Panc1 (cell line): Measurements from ENCODE around the gene PPIL4. TPM values are rescaled to one million over a fixed set of nuclear protein-coding genes. Genes with fewer than 3 reads are reported as not detected.

Experiments used
- ATAC-seq: fragments of 200-7000 bp; cut with Tn5 transposase; 2 replicates; pipeline ENCODE4 v1.9.1; 2020; ENCODE audit warnings: mild to moderate bottlenecking, moderate library complexity
- BruUV-seq: library from RNA; stranded (reverse); fragments of 400-500 nt; replicated peaks from 2 replicates; lab custom pipeline; 2021; lab: Mats Ljungman, UMichigan
- CTCF ChIA-PET: fragments of 300-600 bp; sonication (Branson Sonifier 250); formaldehyde crosslinking; loops from one replicate; lab custom pipeline; 2022; ENCODE audit warnings: antibody characterized with exemption; lab: Charles Lee
- POLR2A ChIA-PET: fragments of 300-600 bp; sonication (Branson Sonifier 250); formaldehyde crosslinking; loops from one replicate; lab custom pipeline; 2022; ENCODE audit warnings: antibody characterized with exemption; lab: Charles Lee
- DNase-seq: peaks from one replicate; pipeline ENCODE4 v3.0.0-alpha.2; 2010; ENCODE audit warnings: low read depth, low spot score
- H3K27ac ChIP-seq: 2 replicates; pipeline ENCODE4 v1.5.1; 2011; ENCODE audit warnings: mild to moderate bottlenecking, low read length, inconsistent platforms
- H3K27me3 ChIP-seq: fragments of 200-500 bp; sonication (Bioruptor generic); 2 replicates; pipeline ENCODE4 v1.6.0; 2014; ENCODE audit warnings: low read length, inconsistent platforms; ENCODE audit not compliant: control insufficient read depth, insufficient read depth
- H3K36me3 ChIP-seq: fragments of 200-500 bp; sonication (Bioruptor generic); 2 replicates; pipeline ENCODE4 v1.5.1; 2014; ENCODE audit warnings: inconsistent platforms, mild to moderate bottlenecking, low read length, moderate library complexity; ENCODE audit not compliant: control insufficient read depth, insufficient read depth
- H3K4me1 ChIP-seq: 2 replicates; pipeline ENCODE4 v1.5.1; 2011; ENCODE audit warnings: inconsistent platforms, mild to moderate bottlenecking, low read length, moderate library complexity; ENCODE audit not compliant: control insufficient read depth, insufficient read depth
- H3K4me3 ChIP-seq, 2 experiments: 2 replicates each; pipeline ENCODE4 v1.5.1; 2011 to 2012; ENCODE audit warnings: low read depth in 2 of 2, low read length in 2 of 2, mild to moderate bottlenecking in 2 of 2, inconsistent platforms in 1 of 2, moderate library complexity in 1 of 2
- H3K9me3 ChIP-seq: fragments of 200-500 bp; sonication (Bioruptor generic); 2 replicates; pipeline ENCODE4 v1.5.1; 2014; ENCODE audit warnings: low read depth, mild to moderate bottlenecking, inconsistent platforms, low read length, moderate library complexity; ENCODE audit not compliant: control insufficient read depth, insufficient read depth
- POLR2AphosphoS5 ChIP-seq: IDR thresholded peaks from 2 replicates; pipeline ENCODE4 v1.6.1; 2012; ENCODE audit warnings: mild to moderate bottlenecking, low read depth, low read length, moderate library complexity
- SIN3A ChIP-seq: IDR thresholded peaks from 2 replicates; pipeline ENCODE4 v1.6.1; 2012; ENCODE audit warnings: low read depth, mild to moderate bottlenecking, low read length, moderate library complexity, borderline replicate concordance; ENCODE audit not compliant: insufficient read depth
- TCF7L2 ChIP-seq: IDR thresholded peaks from 2 replicates; pipeline ENCODE4 v1.6.1; 2011; ENCODE audit warnings: mild to moderate bottlenecking, low read depth, low read length, inconsistent platforms
- in situ Hi-C: cut with HindIII; loops from 2 replicates; pipeline ENCODE4 v1.10.0; 2016; ENCODE audit warnings: low sequenced_read_pairs, low pct_unique_long_range_greater_than_20kb
- intact Hi-C: fragments of 100-400 bp; cut with micrococcal nuclease; formaldehyde crosslinking; loops from one replicate; pipeline ENCODE4 v1.10.0; 2022; ENCODE audit not compliant: unreplicated experiment
- total RNA-seq: library from RNA; stranded (reverse); gene quantifications from one replicate; pipeline ENCODE4 v1.2.1, GENCODE V29; 2021; ENCODE audit not compliant: unreplicated experiment
- TF ChIP-seq, protein P1 (sequence below), 2 experiments: IDR thresholded peaks; 2 replicates each; pipeline ENCODE4 v1.6.1; 2011 to 2012; ENCODE audit warnings: low read depth in 2 of 2, control low read depth in 1 of 2, low read length in 1 of 2, mild to moderate bottlenecking in 1 of 2, moderate library complexity in 1 of 2; ENCODE audit not compliant: insufficient read depth in 1 of 2
- TF ChIP-seq, protein P2 (sequence below): fragments of 450-650 bp; IDR thresholded peaks from 2 replicates; pipeline ENCODE4 v1.5.1; 2017; ENCODE audit warnings: mild to moderate bottlenecking

PPIL4 gene
- total RNA-seq, 1 experiment from 2014 or later, result 19.9 TPM

DNA sequence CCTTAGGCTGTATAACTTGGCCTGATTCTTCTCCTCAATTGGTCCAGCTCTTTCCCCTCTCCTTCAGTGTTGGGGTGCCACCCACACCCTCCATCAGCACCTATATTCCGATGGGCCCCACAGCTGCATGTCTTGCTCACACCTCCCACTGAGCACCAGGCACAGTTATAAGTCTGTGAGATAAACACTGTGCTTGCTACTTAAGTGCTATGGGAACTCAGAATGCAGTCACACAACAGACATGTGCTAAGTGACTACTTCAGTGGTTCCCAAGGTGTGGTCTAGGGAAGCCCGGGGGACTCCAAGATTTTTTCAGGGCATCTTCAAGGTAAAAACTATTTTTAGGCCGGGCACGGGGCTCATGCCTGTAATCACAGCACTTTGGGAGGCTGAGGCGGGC lies 68.3 kb downstream of the PPIL4 start:
- POLR2A ChIA-PET, result no interaction called here
- ATAC-seq (no peak), DNase-seq (no peak)
- in situ Hi-C loops (no loop called here), intact Hi-C loops (no loop called here)
- Histone ChIP-seq H3K9me3 (no peaks in the 10 kb centered on the region), H3K27ac (no peak overlapping the region), H3K36me3 (no peaks in the 10 kb centered on the region), H3K4me3 (no peak overlapping the region), H3K4me1 (no peaks in the 10 kb centered on the region), H3K27me3 (no peaks in the 10 kb centered on the region)
- BruUV-seq, result no TSS peak
- CTCF ChIA-PET, result no interaction called here
- TF ChIP-seq POLR2AphosphoS5, result no peak
- TF ChIP-seq TCF7L2, result no peak
- TF ChIP-seq, protein P1, sequence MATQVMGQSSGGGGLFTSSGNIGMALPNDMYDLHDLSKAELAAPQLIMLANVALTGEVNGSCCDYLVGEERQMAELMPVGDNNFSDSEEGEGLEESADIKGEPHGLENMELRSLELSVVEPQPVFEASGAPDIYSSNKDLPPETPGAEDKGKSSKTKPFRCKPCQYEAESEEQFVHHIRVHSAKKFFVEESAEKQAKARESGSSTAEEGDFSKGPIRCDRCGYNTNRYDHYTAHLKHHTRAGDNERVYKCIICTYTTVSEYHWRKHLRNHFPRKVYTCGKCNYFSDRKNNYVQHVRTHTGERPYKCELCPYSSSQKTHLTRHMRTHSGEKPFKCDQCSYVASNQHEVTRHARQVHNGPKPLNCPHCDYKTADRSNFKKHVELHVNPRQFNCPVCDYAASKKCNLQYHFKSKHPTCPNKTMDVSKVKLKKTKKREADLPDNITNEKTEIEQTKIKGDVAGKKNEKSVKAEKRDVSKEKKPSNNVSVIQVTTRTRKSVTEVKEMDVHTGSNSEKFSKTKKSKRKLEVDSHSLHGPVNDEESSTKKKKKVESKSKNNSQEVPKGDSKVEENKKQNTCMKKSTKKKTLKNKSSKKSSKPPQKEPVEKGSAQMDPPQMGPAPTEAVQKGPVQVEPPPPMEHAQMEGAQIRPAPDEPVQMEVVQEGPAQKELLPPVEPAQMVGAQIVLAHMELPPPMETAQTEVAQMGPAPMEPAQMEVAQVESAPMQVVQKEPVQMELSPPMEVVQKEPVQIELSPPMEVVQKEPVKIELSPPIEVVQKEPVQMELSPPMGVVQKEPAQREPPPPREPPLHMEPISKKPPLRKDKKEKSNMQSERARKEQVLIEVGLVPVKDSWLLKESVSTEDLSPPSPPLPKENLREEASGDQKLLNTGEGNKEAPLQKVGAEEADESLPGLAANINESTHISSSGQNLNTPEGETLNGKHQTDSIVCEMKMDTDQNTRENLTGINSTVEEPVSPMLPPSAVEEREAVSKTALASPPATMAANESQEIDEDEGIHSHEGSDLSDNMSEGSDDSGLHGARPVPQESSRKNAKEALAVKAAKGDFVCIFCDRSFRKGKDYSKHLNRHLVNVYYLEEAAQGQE (IDR thresholded peaks at IDR 0.05; ENCODE audit: insufficient read depth in 1 of 2, low read depth in 2 of 2, low read length in 1 of 2), result no peak
- TF ChIP-seq, protein P2, sequence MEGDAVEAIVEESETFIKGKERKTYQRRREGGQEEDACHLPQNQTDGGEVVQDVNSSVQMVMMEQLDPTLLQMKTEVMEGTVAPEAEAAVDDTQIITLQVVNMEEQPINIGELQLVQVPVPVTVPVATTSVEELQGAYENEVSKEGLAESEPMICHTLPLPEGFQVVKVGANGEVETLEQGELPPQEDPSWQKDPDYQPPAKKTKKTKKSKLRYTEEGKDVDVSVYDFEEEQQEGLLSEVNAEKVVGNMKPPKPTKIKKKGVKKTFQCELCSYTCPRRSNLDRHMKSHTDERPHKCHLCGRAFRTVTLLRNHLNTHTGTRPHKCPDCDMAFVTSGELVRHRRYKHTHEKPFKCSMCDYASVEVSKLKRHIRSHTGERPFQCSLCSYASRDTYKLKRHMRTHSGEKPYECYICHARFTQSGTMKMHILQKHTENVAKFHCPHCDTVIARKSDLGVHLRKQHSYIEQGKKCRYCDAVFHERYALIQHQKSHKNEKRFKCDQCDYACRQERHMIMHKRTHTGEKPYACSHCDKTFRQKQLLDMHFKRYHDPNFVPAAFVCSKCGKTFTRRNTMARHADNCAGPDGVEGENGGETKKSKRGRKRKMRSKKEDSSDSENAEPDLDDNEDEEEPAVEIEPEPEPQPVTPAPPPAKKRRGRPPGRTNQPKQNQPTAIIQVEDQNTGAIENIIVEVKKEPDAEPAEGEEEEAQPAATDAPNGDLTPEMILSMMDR, result no peak
- no peak for TF ChIP-seq SIN3A

DNA sequence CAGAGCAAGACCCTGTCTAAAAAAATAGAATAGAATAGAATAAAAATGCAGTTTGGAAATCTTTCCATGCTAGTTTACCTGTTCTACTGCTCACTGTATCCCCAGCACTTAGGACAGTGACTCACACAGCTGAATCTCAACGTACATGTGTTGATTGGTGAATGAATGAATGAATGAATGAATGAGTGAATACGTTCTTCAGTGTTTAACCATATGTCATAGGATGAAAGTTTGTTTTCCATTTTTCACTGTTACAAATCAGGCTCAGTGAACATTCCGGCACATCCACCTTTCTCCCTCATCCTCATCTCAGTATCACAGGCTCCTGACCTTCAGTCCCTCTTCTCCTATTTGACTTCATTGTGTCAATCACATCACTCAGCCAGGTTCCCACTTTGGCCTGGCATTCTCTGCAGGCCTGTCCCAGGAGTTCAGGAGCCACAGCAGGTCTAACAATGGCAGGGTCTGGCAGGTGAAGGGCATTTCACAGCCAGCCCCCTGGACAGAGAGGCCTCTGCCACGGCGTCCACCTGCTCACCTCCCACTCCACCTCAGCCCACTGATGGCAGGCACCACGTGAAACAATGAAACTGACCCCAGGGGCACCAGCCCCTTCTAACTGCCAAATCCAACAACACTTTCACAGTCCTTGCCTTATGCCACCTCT lies 68.9 kb downstream of the PPIL4 start:
- Histone ChIP-seq H3K4me1 (no peaks in the 10 kb centered on the region), H3K36me3 (no peaks in the 10 kb centered on the region), H3K9me3 (no peaks in the 10 kb centered on the region), H3K27me3 (no peaks in the 10 kb centered on the region), H3K4me3 (no peak overlapping the region), H3K27ac (no peak overlapping the region)
- no TSS peak for BruUV-seq
- POLR2A ChIA-PET, result no interaction called here
- CTCF ChIA-PET, result no interaction called here
- no peak for ATAC-seq
- in situ Hi-C loops, result no loop called here
- intact Hi-C loops, result no loop called here
- TF ChIP-seq, protein P1 (IDR thresholded peaks at IDR 0.05; ENCODE audit: insufficient read depth in 1 of 2, low read depth in 2 of 2, low read length in 1 of 2), result no peak
- TF ChIP-seq POLR2AphosphoS5, result no peak
- TF ChIP-seq, protein P2, result no peak
- no peak for TF ChIP-seq TCF7L2
- TF ChIP-seq SIN3A, result no peak
- DNase-seq, result no peak
